ENCODE measurements around the gene RNF227. TPM values are rescaled to one million over a fixed set of nuclear protein-coding genes. Genes with fewer than 3 reads are reported as not detected.

RNF227 gene
- polyA plus RNA-seq, 1 donor, result 4.5 TPM

DNA sequence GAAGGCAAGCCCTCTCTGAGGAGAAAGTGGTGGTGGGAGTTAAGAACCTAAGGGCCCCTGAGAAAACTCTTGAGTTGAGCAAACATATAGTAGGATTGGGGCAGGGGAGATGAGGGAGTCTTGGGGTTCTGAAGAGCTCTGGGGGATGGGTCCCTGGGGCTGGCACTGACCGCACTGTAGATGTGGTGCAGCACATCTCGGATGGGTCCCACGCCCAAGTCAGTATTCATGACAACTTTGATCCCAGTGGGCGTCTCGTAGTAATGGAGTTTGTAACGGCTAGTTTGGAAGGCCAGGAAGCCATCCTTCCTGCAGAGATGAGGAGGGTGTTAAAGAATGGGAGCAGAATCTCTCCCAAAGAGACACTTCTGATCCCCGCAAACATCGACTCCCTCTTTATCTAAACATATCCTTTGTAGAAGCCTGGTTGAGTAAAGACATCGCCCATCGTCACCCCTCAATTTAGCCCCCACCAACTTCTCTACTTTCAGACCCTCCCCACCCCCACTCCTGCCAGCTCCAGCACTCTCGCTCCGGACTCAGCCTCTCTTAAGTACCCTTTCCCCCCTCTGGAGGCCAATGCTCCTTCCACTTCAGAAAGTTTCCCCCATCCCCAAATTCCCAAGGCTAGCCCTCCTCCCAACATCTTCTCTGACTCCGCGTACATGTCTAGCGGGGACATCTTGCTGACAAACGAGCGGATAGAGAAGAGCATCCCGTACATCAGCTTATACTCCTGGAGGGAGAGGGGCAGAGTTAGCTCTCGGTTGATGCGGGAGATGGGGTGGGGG is 14.9 kb upstream of the RNF227 start:
- DNase-seq, result no peak

DNA sequence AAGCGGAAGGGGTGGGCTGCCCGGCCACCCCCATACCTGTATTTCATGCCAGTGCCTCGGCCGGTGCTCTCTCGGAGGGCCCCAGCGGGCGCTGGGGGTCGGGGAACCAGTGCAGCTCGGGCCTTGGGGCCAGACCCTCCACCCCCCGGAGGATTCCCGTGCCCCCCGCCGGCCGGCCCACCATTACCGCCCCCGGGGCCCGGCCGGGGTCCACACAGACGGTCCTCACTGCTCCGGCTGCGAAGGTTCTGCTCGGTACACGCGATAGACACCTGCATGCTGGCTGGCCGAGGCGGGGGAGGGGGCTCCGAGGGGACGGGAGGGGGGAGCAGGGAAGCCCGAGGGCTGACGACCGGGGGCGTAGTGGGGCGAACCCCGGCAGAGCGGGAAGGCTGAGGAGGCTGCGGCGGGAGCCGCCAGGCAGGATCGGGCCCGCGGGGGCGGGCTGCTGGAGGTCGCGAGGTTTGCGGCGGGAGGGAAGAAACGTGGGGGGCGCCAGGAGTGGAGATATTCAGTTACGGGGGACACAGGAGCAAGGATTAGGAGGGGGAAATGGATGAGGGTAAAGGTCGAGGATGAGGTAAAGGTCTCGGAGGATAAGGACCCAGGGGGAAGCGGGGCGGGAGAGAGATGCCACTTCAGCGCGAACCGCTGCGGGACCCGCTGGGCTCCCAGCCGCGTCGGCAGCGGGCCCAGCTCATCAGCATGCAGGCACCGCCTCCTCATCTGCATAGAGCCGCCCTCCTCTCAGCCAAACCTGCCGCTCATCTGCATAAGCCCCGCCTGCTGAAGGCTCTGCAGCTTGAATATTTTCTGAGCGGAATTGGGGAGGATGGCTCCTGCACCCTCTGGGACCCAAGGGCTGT is 13.3 kb upstream of the RNF227 start, which contains the start of gene KCNAB3:
Gene KCNAB3 (minus strand): TSS at position 699 of the 866 bp plus-strand sequence. CDS start 421 bp downstream, at position 278.
- peak; percentile 75 for DNase-seq

DNA sequence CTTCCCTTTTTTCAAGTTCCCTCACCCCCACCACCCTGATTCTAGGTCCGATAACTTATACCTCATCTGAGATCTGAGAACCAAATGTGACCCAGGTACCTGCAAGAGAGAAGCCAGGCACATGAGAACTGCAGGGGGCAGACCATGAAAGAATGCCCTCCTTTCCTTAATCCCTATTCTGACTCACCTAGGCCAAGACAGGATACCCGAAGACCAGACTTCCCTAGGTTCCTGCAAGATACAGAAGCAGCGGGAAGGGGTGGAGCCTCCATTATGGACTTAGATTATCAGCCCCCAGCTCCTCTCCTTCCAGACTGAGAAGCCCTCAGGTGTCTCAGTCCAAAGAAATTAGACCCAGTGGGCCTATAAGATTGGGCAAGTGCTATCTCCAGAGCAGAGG is 11.5 kb upstream of the RNF227 start:
- no peak for DNase-seq

DNA sequence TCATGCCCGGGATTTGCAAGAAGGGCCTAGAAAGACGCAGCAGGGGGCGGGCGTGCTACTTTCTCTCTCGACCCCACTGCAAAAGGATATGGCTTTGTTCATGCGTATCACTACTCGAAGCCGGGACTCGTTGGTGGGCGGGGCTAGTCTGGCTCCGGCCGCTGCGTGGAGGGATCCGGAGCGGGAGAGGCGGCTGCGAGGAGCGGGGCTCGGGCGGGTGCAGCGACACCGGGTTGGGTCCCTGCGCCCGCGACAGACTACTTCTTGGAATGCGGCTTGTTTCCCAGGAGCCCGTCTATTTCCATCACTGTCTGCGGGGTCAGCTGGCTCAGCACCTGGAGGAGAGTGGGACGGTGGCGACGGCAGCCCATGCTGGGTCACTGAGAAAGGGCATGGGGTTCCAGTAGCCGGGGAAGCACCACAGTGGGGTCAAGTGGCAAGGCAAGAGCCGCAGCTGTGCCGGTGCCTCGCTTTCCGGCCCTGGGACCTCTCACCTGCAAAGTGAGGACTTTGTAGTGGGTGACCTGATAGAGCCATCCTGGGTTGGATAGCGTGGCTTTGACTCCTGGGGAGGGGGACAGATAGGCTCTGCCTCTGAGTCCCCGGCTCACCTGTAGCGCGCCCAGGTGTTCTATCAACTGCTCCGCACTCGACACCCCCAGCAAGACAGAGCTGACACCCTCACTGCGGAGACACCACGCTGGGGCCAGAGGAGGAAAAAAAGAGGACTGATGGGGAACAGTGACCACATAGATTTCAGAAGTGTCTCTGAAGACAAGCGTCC is 6.9 kb upstream of the RNF227 start:
- peak; percentile 93 for DNase-seq

DNA sequence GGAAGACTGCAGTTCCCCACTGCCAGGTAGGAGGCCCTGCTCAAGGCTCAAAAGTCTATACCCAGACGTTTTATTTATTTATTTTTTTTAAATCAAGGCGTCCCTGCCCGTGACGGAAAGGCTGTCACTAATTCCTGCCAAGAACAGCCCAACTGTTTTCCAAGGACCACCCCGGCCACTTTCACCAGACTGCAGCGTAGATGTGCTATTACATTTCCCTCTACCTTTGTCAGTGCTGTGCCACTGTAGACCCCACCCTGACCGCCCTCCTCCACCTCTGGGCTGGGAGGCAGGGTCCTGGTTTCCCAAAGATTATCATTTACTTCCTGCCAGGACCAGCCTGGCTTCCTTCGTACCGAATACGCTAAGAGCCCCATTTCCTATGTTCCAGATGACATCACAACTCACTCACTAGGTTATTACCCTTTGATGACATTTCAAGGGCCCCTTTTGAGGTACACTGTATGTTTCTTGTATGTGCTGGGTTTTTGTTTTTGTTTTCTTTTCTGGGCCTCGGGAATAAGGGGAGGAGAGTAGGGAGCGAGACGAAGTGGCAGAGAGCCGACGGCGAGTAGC is 6.3 kb upstream of the RNF227 start:
- DNase-seq, result no peak

DNA sequence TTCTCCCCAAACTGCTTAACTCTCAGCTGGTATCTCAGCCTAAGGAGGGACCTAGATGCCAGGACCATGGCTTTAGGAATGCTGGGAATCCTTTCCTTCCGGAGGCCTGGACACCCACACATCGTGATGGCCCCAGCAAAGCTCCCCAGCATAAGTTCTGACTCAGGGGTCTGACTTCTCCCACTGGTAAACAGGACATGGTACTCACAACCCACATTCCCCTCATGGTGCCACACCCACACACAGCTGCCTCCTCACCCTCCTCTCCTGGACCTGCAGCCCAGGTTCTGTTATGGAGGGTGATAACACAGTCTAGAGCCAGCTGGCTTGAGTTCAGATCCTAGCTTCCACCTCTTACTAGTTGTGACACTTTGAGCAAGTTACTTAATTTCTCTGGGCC is 719 bp upstream of the RNF227 start:
- DNase-seq, result no peak

DNA sequence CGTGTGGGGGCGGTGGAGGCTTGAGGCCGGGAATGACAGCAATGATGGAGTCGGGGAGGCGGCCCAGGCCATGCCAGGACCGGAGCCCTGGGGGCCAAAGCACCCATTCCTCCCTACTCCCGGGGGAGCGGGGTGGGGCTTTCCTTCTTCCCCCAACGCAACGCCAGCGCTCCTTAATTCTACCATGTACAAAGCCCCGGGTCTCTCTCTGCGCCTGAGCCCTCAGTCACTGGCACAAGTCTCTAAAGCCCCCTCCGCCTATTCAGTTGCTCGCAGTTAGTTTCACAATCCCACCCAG is 245 bp upstream of the RNF227 start:
- DNase-seq, result no peak

DNA sequence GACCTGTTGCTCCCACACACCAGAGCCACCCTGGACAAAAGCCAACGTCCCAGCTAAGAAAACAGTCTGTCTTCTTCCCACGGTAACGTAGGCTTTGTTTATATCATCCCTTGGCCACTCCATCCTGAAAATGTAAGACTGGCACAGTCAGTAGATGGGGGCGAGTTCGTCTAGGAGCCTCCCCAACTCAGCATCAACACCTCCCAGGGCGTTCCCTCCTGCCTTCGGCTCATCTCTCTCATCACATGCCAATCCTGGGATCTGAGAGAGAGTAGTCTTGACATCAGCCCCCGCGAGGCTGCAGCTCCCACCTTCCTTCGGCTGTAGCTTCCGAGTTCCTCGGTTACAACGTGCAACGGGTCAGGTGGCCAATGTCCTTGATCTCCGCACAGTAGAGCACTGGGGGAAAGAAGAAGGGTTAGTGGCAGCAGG is 894 bp downstream of the RNF227 start:
- DNase-seq, result no peak

DNA sequence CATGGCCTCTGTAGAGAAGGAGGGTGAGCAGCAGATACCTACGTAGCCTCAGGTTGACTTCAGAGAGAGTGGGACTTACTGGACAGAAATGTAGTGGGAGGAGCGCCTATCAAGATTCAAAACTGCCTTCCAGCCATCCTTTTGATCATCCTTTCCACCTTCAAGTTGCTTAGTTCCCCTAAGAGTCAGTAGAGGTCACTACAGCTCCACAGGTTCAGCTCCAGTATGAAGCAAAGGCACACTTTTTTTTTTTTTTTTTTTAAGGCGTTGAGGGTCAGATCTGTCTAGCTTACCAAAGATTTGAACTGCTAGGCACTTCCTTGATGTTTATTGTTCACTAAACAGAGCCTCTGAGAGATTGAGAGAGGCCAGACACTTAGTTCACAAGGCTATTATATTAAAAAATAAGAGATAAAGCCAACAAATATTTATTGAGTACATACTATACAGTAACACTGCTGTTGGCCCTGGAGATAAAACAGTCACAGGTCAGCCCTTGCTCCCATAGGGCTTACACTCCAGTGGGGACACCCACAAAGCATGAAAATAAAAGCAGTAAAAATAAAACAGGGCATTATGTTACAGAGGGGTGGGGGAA is 3.1 kb downstream of the RNF227 start:
- peak; percentile 64 for DNase-seq

DNA sequence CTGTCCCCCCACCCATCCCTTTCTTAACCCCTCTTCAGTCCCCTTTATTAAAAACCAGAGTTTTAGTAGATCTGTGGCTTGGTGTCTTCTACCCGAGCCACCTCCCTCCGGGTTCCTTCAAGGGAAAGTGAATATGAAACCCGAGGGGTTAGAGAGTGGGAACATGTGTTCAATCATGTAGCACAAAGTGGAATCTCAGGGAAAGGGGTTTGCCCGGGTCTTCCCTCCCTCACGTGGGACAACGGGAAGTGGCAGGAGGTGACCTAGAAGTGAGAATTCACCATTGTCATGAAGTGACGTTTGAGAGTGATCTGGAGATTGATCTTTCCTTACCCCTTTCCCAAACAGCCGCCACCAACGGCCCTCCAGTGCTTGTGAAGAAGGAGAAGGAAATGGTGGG is 5.0 kb downstream of the RNF227 start:
- no peak for DNase-seq

DNA sequence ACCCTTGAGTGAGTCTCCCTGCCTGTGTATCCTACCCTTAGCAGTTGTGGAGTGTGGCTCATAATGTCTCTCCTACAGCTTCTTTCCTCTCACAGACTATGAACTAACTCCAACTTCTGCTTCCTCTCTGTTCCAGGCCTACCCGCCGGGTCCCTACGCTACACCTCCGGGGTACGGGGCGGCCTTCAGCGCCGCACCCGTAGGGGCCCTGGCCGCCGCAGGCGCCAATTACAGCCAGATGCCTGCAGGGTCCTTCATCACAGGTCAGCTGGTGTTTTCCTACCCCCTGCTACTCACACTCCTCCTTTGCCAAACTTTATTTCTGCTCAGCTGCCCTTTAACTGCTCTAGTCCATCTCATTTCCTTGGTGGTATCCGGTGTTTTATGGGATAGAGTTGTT is 5.4 kb downstream of the RNF227 start:
- no peak for DNase-seq

DNA sequence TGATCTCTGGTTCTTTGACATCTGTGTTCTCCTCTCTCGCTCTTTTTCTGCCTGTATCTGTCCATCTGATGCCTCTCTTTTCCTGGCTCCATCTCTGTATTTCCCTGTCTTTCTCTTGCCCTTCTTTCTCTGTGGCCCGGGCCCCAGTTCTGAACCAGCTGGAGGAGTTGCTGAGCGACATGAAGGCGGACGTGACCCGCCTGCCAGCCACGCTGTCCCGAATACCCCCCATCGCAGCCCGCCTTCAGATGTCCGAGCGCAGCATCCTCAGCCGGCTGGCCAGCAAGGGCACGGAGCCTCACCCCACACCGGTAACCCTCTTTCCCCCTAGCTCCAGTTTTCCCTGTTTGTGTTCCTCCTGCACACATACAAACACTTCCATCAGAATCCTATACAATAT is 5.8 kb downstream of the RNF227 start:
- DNase-seq, result no peak

DNA sequence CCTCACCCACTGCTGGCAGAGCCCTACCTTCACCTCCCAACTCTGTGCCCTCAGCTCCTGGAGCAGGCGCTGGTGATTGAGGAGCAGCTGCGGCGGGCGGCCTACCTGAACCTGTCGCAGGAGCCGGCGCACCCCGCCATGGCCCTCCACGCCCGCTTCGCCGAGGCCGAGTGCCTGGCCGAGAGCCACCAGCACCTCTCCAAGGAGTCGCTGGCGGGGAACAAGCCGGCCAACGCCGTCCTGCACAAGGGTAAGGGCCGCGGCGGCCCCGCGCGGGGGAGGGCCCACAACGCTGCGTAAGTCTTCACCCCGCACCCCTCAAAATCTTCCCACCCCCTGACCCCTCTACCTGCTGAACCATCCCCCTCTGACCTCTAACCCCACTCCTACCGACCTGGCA is 7.0 kb downstream of the RNF227 start:
- no peak for DNase-seq

DNA sequence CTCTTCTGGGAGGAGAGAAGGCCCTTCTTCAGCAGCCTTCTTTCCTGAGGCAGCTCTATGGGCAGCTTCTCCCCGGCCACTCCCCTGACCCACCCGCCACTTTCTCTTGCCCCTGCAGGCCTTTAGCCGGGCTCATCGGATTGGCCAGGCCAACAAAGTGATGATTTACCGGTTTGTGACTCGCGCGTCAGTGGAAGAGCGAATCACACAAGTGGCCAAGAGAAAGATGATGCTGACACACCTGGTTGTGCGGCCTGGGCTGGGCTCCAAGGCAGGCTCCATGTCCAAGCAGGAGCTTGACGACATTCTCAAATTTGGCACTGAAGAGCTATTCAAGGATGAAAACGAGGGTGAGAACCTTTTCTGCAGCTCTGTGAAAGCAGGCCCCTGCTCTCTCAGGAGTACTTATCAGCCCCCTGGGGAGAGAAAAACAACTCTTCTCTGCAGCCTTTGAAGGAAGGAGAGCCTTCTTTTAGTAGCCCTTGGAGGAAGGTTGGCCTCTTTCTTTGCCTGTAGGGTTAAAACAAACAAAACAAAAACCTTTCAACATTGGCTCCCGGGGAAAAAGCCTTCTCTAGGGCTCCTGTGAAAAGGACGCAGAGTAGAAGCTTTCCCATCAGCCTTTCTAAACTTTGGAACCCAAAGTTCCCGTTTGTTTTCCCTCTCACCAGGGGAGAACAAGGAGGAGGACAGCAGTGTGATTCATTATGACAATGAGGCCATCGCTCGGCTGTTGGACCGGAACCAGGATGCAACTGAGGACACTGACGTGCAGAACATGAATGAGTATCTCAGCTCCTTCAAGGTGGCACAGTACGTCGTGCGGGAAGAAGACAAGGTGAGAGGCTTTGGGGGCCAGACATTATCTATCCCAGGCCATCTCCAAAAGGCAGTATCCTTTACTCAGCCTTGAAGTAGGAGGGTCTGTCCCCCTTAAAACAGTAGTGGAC is 12.7 kb downstream of the RNF227 start:
- DNase-seq, result no peak

DNA sequence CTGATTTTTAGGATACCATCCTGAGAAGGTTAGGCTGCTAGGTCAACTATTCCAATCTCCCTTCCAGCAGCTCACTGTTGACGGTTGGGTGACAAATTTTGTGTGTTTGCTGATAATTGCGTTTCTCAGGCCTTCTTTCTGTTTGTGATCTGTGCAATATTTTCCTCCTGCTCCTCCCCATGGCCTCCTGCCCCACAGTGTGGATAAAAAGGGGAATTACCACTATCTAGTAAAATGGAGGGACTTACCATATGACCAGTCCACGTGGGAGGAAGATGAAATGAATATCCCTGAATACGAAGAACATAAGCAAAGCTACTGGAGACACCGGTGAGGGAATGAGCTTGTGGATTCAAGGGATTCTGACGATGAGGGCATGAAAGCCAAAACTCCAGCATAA is 18.3 kb downstream of the RNF227 start:
- DNase-seq, result no peak

DNA sequence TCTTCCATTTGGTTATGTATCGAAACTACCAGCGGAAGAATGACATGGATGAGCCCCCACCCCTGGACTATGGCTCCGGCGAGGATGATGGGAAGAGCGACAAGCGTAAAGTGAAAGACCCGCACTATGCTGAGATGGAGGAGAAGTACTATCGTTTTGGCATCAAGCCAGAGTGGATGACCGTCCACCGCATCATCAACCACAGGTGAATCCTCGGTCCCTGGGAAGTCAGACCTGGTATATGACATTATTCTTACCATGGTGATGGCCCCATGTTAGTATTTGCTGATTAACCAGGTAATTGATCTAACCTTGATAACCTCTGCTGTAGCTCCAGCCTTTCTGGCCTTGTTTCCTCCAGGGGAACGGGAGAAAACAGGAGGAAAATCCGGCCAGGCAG is 19.0 kb downstream of the RNF227 start:
- DNase-seq, result no peak

DNA sequence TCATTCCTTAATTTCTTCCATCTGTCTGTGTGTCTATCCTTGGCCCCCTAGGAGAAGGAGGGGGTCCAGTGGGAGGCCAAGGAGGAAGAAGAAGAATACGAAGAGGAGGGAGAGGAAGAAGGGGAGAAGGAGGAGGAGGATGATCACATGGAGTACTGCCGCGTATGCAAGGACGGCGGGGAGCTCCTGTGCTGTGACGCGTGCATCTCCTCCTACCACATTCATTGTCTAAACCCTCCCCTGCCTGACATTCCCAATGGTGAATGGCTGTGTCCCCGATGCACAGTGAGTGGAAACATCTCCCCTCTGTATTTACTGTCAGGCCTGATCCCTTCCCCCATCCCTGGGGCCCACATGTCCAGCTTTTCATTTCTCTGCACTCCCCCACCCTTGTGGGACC is 21.2 kb downstream of the RNF227 start:
- no peak for DNase-seq

DNA sequence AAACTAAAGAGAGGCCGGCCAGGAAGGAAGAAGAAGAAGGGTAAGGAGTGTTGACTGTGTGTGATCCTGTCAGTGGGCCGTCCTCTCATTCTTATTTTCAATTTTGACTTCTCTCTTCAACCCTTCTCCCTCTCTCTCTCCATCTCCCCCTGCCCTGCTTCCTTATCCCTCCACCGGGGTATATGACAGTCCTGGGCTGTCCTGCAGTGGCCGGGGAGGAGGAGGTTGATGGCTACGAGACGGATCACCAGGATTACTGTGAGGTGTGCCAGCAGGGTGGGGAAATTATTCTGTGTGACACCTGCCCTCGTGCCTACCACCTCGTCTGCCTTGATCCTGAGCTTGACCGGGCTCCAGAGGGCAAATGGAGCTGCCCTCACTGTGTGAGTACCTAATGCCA is 21.9 kb downstream of the RNF227 start:
- no peak for DNase-seq

DNA sequence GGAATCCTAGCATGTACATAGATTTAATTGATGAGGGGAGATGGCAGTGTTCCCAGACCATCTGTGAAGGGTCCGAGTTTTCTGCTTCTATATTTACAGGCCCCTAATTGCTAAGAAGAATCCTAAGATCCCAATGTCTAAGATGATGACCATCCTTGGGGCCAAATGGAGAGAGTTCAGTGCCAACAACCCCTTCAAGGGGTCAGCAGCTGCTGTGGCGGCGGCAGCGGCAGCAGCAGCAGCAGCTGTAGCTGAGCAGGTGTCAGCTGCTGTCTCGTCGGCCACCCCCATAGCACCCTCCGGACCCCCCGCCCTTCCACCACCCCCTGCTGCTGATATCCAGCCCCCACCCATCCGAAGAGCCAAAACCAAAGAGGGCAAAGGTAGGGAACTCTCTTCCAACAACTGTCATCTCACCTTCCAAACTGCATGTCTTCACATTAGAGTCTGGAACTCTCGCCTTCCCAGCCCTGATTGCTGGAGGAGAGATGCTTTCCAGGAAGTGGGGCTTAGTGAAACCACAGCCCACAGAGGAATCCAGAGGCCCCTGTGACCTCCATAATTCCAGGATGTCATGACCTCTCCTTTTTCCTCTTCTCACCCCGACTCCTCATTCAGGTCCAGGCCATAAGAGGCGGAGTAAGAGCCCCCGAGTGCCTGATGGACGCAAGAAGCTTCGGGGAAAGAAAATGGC is 22.8 kb downstream of the RNF227 start:
- no peak for DNase-seq

Measured in left kidney (tissue), 2 donors.